H54 (cell line): ENCODE results near the gene CARMIL1.

ENCODE experiments used
- DNase-seq: peaks from one replicate; pipeline ENCODE4 v3.0.0; 2011; ENCODE audit warnings: low spot score, mixed read lengths; ENCODE audit not compliant: insufficient read length
- FAIRE-seq: peaks from 3 replicates; lab custom pipeline; 2011; peaks lifted over from hg19 to GRCh38; lab: Jason Lieb, UNC
- POLR2A ChIP-seq: IDR thresholded peaks from 2 replicates; pipeline ENCODE4 v1.6.1; 2011; ENCODE audit warnings: low read depth, mild to moderate bottlenecking, low read length

Gene CARMIL1

GRCh38 chr6:25326960-25327359 lies 47.8 kb downstream of the CARMIL1 start:
- DNase-seq (no peak), FAIRE-seq (no peak)
- no peak for TF ChIP-seq POLR2A

- no peak for DNase-seq
- TF ChIP-seq POLR2A, result no peak
- FAIRE-seq, result no peak
Measured at GRCh38 chr6:25327432-25327831, 48.3 kb downstream of the CARMIL1 start.

- DNase-seq (no peak), FAIRE-seq (no peak)
- no peak for TF ChIP-seq POLR2A
Measured at GRCh38 chr6:25329161-25329817, 50.1 kb downstream of the CARMIL1 start.

- TF ChIP-seq POLR2A, result no peak
- DNase-seq (no peak), FAIRE-seq (no peak)
Measured at GRCh38 chr6:25329982-25330381, 50.8 kb downstream of the CARMIL1 start.

- no peak for DNase-seq
- FAIRE-seq, result no peak
- no peak for TF ChIP-seq POLR2A
Measured at GRCh38 chr6:25330796-25331685, 51.9 kb downstream of the CARMIL1 start.

- TF ChIP-seq POLR2A, result no peak
- DNase-seq (no peak), FAIRE-seq (no peak)
Measured at GRCh38 chr6:25332165-25332564, 53.0 kb downstream of the CARMIL1 start.

- no peak for TF ChIP-seq POLR2A
- no peak for DNase-seq
- no peak for FAIRE-seq
Measured at GRCh38 chr6:25332655-25333071, 53.5 kb downstream of the CARMIL1 start.

- FAIRE-seq (no peak), DNase-seq (no peak)
- no peak for TF ChIP-seq POLR2A
Measured at GRCh38 chr6:25333471-25333870, 54.3 kb downstream of the CARMIL1 start.

- FAIRE-seq (no peak), DNase-seq (no peak)
- TF ChIP-seq POLR2A, result no peak
Measured at GRCh38 chr6:25334793-25335192, 55.6 kb downstream of the CARMIL1 start.

GRCh38 chr6:25336996-25337395 lies 57.8 kb downstream of the CARMIL1 start:
- DNase-seq, result no peak
- FAIRE-seq, result no peak
- TF ChIP-seq POLR2A, result no peak

GRCh38 chr6:25337431-25337830 lies 58.3 kb downstream of the CARMIL1 start:
- DNase-seq, result no peak
- no peak for TF ChIP-seq POLR2A
- FAIRE-seq, result peak; percentile 27

- no peak for TF ChIP-seq POLR2A
- FAIRE-seq, result no peak
- no peak for DNase-seq
Measured at GRCh38 chr6:25340431-25341202, 61.4 kb downstream of the CARMIL1 start.

GRCh38 chr6:25341203-25341552 lies 62.0 kb downstream of the CARMIL1 start:
- no peak for TF ChIP-seq POLR2A
- FAIRE-seq (no peak), DNase-seq (no peak)
